MCF 10A (cell line): ENCODE measurements around the gene ERBIN. TPM values are rescaled to one million over a fixed set of nuclear protein-coding genes. Genes with fewer than 3 reads are reported as not detected.

ENCODE experiments used
- BruUV-seq: library from RNA; stranded (reverse); fragments of 400-500 nt; replicated peaks from 2 replicates; lab custom pipeline; 2021; lab: Mats Ljungman, UMichigan
- CTCF ChIA-PET: fragments of 300-600 bp; sonication (Branson Sonifier 250); formaldehyde crosslinking; extraction: SDS; loops from one replicate; lab custom pipeline; 2021; ENCODE audit warnings: antibody characterized with exemption, inconsistent platforms; lab: Yijun Ruan, JAX
- POLR2A ChIA-PET: fragments of 300-600, 350-650 bp; sonication (Branson Sonifier 250); formaldehyde crosslinking; extraction: SDS; loops from one replicate; lab custom pipeline; 2020; ENCODE audit warnings: antibody characterized with exemption, inconsistent platforms; lab: Yijun Ruan, JAX
- DNase-seq: peaks from one replicate; pipeline ENCODE4 v3.0.0-alpha.2; 2018; ENCODE audit not compliant: unreplicated experiment
- H3K27ac Mint-ChIP-seq: one replicate; pipeline ENCODE4 v1.8.0; 2022; ENCODE audit warnings: mild to moderate bottlenecking, low read depth, mixed read lengths; ENCODE audit not compliant: unreplicated experiment
- H3K27me3 Mint-ChIP-seq: one replicate; pipeline ENCODE4 v1.8.0; 2022; ENCODE audit warnings: mixed read lengths; ENCODE audit not compliant: insufficient read depth, unreplicated experiment
- H3K36me3 Mint-ChIP-seq: one replicate; pipeline ENCODE4 v1.8.0; 2022; ENCODE audit warnings: mild to moderate bottlenecking, moderate library complexity, mixed read lengths; ENCODE audit not compliant: insufficient read depth, unreplicated experiment
- H3K4me1 Mint-ChIP-seq: one replicate; pipeline ENCODE4 v1.8.0; 2022; ENCODE audit warnings: mixed read lengths; ENCODE audit not compliant: insufficient read depth, unreplicated experiment
- H3K4me3 Mint-ChIP-seq: one replicate; pipeline ENCODE4 v1.8.0; 2022; ENCODE audit warnings: mild to moderate bottlenecking, moderate library complexity, mixed read lengths; ENCODE audit not compliant: unreplicated experiment
- H3K9me3 Mint-ChIP-seq: one replicate; pipeline ENCODE4 v1.8.0; 2022; ENCODE audit warnings: mixed read lengths; ENCODE audit not compliant: unreplicated experiment
- intact Hi-C: fragments of 100-400 bp; cut with micrococcal nuclease; formaldehyde crosslinking; loops from 2 replicates; pipeline ENCODE4 v1.14.1; 2022
- total RNA-seq: library from RNA; stranded (reverse); gene quantifications from 2 replicates; pipeline ENCODE4 v1.2.3, GENCODE V29; 2022
- TF ChIP-seq, protein P1 (sequence below): fragments of 200-600 bp; IDR thresholded peaks from one replicate; pipeline ENCODE4 v1.8.0; 2022; ENCODE audit warnings: antibody characterized with exemption, mild to moderate bottlenecking; ENCODE audit not compliant: unreplicated experiment

Gene ERBIN
- total RNA-seq, 1 experiment from 2014 or later, result 71.3 TPM

DNA sequence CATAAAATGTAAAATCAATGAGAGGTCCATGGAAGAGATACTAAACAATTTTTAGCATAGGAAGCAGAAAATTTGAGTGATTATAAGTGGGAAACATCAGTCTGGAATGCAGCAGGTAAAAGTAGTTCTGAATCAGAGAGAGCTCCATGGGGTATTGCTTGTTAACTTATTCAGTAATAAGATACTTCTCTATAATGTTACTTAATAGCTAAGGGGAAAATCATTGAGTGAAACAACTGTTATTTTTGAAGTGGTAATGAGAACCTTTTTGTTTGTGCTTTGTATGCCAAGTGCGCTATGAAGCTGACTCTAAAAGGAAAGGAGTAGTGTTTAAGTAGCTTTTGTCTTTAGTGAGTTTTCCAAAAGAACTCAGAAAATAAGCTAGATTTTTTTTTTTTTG lies 95.2 kb downstream of the ERBIN start:
- intact Hi-C loops, result no loop called here
- TF ChIP-seq, protein P1, sequence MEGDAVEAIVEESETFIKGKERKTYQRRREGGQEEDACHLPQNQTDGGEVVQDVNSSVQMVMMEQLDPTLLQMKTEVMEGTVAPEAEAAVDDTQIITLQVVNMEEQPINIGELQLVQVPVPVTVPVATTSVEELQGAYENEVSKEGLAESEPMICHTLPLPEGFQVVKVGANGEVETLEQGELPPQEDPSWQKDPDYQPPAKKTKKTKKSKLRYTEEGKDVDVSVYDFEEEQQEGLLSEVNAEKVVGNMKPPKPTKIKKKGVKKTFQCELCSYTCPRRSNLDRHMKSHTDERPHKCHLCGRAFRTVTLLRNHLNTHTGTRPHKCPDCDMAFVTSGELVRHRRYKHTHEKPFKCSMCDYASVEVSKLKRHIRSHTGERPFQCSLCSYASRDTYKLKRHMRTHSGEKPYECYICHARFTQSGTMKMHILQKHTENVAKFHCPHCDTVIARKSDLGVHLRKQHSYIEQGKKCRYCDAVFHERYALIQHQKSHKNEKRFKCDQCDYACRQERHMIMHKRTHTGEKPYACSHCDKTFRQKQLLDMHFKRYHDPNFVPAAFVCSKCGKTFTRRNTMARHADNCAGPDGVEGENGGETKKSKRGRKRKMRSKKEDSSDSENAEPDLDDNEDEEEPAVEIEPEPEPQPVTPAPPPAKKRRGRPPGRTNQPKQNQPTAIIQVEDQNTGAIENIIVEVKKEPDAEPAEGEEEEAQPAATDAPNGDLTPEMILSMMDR, result no peak
- no peaks in the 10 kb centered on the region for H3K4me1 Mint-ChIP-seq
- no peaks in the 10 kb centered on the region for H3K27me3 Mint-ChIP-seq
- H3K4me3 Mint-ChIP-seq, result no peak overlapping the region
- peaks cover 57% of the 10 kb centered on the region for H3K36me3 Mint-ChIP-seq
- H3K9me3 Mint-ChIP-seq, result no peaks in the 10 kb centered on the region
- no peak for DNase-seq
- BruUV-seq, result no TSS peak
- POLR2A ChIA-PET, result interaction anchor here (0.9 to 1.2 kb wide), 2 partner anchors 22 to 95 kb away, joined by 3 read pairs; partner anchors contain the start of gene ERBIN
- CTCF ChIA-PET, result interaction anchor here (0.5 to 0.8 kb wide), 3 partner anchors 43 to 1902 kb away, joined by 3 to 4 read pairs (median 3); no protein-coding TSS in a partner anchor
- H3K27ac Mint-ChIP-seq, result no peak overlapping the region

DNA sequence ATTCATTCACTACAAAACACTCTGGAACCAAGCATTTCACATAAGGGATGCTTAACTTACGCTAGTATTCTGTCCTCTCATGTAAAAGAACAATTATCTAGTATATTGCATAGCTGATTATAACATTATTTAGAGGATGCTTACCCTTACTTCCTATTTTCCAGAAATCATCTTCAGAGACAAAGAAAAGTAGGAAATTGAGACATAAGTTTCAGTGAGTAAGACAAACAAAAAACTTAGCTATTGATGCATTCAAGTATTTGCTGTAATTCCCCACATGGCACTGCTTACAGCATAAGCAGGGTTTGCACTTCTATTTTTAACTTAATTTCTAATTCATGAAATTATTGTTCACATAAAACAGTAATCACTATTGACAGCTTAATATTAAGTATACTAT lies 112.9 kb downstream of the ERBIN start:
- Mint-ChIP-seq H3K27ac (no peak overlapping the region), H3K36me3 (peaks cover 48% of the 10 kb centered on the region), H3K27me3 (no peaks in the 10 kb centered on the region), H3K4me1 (peaks cover 6% of the 10 kb centered on the region), H3K9me3 (no peaks in the 10 kb centered on the region), H3K4me3 (no peak overlapping the region)
- TF ChIP-seq, protein P1, result no peak
- DNase-seq, result no peak
- no TSS peak for BruUV-seq
- CTCF ChIA-PET, result no interaction called here
- POLR2A ChIA-PET, result no interaction called here
- intact Hi-C loops, result no loop called here

DNA sequence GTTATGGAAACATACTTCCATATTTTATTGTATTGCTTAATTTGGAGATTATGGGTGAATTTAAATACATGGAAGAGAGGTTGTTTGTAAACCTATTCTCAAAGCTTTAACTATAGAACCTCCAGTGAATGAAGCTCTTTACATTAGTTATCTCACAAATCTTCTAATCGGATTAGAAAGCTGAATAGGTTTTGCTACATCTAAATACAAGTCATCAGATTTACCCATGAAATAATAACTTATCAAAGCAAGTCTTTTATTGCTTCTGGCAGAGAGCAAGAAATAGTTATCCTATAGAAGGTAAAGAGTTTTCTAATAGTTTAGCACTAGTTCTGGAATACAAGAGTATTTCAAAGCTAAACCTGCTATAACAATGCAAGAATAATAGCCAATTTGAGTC lies 113.3 kb downstream of the ERBIN start:
- ChIA-PET CTCF (no interaction called here), POLR2A (no interaction called here)
- Mint-ChIP-seq H3K4me1 (peaks cover 6% of the 10 kb centered on the region), H3K4me3 (no peak overlapping the region), H3K36me3 (peaks cover 47% of the 10 kb centered on the region), H3K27ac (no peak overlapping the region), H3K9me3 (no peaks in the 10 kb centered on the region), H3K27me3 (no peaks in the 10 kb centered on the region)
- no TSS peak for BruUV-seq
- intact Hi-C loops, result no loop called here
- DNase-seq, result no peak
- TF ChIP-seq, protein P1, result no peak

DNA sequence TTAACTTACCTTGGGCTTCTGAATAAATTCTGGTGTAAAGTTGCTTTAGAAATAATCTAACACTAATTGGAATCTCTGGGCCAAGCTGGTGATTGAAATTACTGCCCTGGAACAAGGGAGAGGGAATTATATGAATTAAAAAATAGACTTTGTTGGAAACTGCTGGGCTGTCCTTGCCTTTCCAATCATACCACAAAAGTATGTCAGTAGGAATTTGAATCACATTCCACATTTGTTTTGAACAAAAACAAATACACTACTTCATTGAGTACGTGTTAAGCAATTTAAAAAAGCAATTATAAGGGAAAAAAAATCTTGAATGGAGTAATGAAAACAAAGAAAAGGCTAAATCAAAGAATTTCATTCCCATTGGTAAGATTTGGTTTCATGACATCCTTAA lies 115.3 kb downstream of the ERBIN start:
- CTCF ChIA-PET, result no interaction called here
- intact Hi-C loops, result no loop called here
- Mint-ChIP-seq H3K4me1 (peaks cover 6% of the 10 kb centered on the region), H3K4me3 (no peak overlapping the region), H3K27me3 (no peaks in the 10 kb centered on the region), H3K27ac (no peak overlapping the region), H3K36me3 (peaks cover 51% of the 10 kb centered on the region), H3K9me3 (no peaks in the 10 kb centered on the region)
- DNase-seq, result no peak
- BruUV-seq, result no TSS peak
- POLR2A ChIA-PET, result interaction anchor here (0.8 to 1.0 kb wide), 2 partner anchors 9 to 10 kb away, joined by 3 to 4 read pairs; no protein-coding TSS in a partner anchor
- TF ChIP-seq, protein P1, result no peak
